SHP77 (cell line): ENCODE measurements around the gene PCSK2.
A peak's percentile ranks its signal among the peaks of the same experiment; 100 is the strongest.
"Not testable (repeated sequence)": the region's sequence is repeated elsewhere in the genome, so short reads cannot be mapped to it uniquely, and the experiment has no call there.

Experiments
- DNase-seq, 2 experiments: peaks; one replicate each; lab custom pipeline; 2025; lab: John Stamatoyannopoulos, UW

PCSK2 gene, protein sequence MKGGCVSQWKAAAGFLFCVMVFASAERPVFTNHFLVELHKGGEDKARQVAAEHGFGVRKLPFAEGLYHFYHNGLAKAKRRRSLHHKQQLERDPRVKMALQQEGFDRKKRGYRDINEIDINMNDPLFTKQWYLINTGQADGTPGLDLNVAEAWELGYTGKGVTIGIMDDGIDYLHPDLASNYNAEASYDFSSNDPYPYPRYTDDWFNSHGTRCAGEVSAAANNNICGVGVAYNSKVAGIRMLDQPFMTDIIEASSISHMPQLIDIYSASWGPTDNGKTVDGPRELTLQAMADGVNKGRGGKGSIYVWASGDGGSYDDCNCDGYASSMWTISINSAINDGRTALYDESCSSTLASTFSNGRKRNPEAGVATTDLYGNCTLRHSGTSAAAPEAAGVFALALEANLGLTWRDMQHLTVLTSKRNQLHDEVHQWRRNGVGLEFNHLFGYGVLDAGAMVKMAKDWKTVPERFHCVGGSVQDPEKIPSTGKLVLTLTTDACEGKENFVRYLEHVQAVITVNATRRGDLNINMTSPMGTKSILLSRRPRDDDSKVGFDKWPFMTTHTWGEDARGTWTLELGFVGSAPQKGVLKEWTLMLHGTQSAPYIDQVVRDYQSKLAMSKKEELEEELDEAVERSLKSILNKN

DNA sequence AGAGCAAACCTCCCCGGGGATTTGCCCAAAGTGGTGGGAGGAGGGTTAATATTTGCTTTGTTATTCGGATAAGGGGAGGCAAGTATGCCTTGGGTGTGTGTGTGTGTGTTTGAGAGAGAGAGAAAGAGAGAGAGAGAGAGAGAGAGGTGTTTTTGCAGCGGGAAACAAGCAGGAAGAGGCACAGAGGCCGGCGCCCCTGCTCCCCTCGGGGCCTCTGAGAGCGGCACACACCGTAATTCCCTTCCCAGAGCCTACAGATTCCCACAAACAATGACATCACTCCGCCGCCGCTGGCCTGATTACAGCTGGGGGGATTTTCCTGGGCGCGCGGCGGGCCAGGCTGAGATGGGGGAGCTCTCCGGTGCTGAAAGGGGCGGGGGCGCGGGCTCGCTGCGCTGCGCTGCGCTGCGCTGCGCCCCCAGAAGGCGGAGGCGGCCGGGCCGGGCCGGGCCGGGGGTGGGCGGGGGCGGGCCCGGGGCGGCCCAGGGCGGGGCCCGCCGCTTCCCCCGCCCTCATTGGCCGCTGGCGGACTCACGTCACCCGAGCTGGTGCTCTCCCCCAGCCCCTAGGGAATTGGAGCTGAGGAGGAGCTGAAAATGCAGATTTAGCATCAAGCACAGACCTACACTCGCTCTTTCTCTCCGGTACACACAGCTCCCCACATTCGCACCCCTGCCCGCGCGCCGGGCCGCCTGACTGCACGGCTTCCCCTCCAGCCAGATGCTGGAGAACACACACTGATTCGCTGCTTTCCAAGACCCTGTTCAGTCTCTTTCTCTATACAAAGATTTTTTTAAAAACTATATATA, at the start of gene PCSK2:
Gene PCSK2, plus strand, starts transcription at position 631 of the 809 bp plus-strand sequence. CDS start 266 bp downstream, outside the sequence.
- peak; percentile 99 for DNase-seq

DNA sequence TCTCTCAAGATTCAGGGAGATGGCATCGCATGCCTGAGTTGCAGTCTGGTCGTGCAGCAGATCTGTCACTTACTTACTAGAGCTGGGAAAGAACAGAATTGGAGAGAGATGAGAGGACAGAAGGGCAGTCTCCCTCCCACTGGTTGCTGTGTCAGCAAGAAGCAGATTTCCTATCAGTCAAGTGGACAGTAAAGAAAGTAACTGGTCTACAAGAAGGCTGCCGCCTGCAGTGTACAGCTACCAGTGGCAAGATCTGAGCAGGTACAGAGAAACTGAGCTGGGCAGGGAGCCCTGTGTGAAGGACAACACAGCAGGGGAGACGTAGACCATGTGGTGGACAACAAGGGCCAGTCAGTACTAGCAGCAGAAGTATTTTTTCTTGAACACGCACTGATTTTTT, 49.5 kb upstream of the PCSK2 start:
- no peak for DNase-seq

DNA sequence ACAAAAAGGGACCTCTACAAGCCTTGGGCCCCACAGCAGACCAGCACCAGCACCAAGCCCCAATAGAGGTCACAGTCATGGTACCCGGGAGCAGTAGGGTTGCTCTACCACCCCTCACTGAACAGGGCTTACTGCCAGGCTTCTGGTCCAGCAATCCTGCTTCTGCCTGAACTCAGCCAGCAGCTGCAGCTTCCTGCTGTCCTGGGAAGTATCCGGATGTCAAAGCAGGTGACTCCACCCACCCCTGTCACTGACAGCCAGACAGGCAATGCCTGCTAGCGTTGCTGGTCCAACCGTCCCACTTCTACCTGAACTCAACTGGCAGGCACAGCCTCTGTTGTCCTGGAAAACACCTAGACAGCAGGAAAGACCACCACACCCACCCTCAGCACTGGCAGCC, 47.0 kb upstream of the PCSK2 start:
- peak; percentile 84 to 93 for DNase-seq

DNA sequence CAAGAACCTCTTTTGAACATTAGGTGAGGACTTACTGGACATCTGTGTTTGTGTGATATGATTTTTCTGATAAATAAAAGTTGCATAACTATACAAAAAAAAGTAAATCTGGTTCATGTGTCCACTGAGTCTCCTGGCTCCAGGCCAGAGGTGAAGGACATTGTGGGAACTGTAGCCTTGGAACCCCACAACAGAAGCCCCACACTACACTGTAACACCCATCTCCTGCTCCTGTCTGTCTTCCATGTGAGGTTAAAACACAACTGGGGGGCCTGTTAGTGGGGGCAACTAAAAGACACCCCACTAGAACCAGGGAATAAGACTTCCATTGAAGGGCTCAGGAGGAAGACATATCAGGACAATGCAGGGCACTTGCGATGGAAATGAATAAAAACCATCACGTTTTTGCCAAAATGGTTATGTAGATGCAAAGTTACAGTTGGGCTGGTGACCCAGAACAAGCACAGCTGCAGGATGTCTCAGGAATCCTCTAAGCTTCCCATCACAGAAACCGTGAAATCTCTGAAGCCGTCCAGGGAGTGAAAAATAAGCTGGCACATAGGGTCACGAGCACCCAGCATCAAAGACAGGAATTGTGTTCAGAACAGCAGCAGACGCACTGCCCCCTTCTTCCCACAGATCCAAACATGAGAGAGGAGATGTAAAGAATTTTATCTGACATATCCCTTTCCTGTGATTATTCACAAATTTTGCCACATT, 36.7 kb upstream of the PCSK2 start:
- DNase-seq: no peak

DNA sequence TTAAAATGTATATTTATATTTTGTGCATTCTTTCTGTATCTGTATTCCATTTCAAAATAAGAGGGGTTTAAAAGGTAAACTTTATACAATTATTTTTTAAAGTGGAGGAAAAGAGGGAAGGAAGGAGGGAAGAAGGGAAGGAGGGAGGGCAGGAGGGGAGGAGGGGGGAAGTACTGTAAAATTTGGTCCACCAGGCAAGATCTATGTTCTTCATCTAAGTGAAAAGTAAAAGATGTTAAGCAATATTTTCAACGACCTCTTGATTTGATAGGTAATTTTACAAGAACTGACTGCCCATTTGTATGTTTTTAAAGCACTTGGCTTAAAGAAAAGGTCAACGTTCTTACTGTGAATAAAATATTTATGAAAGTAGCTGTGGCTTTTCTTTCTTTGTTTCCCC, 29.8 kb upstream of the PCSK2 start:
- DNase-seq: no peak

DNA sequence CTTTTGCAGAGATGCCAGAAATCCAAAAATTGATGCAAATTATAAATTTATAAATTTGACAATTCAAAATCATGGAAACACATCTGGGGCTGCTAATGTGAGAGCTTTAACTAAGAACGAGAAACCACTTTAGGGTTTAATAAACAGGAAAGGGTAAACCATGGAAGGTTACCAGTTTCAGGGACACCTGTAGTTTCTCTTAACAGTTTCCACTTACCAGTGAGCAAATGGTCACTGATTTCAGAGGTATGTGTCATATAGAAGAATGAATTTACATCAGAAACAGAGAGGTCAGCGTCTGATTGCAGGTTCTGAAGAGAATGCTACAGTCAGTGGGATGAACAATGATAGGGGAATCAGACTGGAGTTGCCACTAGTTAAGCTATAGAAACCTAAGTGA, 24.8 kb upstream of the PCSK2 start:
- DNase-seq: no peak

DNA sequence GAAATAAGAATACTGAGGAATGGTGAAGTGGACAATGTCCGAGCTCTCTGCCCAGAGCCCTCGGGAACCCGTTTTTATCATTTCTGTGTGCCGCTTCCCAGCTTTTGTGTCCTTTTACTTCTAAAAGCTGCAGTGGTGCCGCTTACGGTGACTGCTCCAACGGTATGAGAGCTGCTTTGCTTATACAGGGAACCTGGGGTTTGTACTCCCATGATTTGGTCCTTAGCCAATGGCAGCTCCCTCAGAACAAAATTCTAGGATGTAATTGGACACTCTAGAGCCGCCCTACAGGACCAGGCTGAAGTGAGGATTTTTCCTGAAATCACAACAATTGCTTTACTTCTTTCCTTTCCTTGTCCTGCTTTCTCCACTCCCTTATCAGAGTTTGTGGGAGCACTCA, 24.2 kb upstream of the PCSK2 start:
- no peak for DNase-seq

DNA sequence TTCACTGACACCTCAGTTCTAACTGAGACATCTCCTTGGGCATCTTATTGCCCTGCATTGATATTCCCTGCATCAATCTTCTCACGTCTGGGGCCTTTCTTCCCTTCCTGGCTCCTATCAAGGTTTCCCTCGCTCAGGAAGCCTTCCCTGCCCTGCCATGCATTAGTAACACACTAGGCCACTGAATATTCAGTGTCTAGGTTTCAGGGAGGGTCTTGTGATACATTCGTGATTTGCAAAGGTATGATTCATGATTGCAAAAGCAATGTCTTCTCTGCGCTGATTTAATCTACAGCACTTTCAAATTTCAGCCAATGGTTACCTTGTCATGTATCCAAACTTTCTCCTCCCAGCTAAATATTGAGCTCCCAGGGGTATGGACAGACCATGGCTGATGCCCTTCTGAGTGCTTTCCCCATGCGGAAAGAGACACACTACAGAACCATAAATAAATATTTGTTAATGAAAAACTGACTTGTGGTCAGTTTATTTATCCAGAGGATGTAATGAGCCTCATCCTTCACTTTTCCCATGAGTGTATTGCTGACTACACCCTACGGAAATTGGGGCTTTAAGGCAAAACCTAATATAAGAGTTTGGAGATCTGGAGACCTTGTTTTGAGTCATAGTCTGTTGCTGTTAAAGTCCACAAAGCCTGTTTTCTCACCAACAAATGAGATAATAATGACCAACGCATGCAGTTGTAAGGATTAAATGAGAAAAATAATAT, 21.6 kb upstream of the PCSK2 start:
- no peak for DNase-seq

DNA sequence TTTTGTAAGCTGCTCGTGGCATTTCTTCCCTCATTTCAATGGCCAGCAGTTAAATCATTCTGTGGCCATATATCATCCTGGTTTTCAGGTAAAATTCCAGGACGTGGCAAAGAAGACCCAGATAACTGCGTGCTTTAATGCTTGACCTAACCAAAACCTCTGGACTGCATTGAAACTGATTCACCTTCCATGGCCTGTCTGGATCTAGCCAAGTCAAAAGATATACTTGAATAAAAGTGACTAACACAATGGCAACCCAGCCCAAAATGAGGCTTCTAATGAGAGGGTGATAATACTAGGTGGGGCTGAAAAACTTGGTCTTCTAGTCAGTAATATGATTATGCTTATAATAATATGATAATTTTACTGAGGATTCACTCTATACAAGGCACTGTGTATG, 16.5 kb upstream of the PCSK2 start:
- DNase-seq: no peak

DNA sequence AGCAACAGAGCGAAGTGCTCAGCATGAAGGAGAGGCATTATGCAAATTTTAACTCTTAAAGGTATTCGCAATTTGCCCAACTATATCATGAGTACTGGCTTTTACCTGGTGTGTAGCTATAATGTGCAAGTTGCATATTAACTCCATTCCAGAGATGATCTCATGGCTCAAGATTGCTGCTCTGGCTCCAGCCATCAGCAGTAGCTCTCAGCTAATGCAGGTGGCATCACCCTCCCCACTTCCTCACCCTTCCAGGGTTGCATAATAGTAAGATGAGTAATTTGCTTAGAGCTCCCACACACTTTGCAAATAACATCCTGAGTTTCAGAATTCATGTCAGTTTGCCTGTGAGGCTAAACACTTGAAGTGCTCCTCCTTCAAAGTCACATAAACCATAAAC, 15.9 kb upstream of the PCSK2 start:
- no peak for DNase-seq

DNA sequence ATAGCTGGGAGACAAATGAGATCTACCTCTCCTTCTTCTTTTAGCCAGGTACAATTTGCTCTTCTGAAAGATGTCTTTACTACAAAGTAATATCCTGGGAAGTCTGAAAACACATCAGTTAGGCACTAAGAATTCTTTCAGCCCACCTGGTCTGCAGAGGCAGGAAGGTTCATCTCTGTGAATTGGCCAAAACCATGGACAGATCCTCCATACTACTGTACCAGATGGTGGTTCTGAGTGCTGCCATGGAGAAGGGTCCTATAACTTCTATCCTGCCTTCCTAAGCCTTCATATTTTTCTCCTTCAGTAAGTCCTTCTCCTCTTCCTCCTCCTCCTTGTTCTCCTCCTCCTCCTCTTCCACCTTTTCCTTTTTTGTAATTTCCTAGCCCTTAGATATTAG, 11.7 kb upstream of the PCSK2 start:
- no peak for DNase-seq

DNA sequence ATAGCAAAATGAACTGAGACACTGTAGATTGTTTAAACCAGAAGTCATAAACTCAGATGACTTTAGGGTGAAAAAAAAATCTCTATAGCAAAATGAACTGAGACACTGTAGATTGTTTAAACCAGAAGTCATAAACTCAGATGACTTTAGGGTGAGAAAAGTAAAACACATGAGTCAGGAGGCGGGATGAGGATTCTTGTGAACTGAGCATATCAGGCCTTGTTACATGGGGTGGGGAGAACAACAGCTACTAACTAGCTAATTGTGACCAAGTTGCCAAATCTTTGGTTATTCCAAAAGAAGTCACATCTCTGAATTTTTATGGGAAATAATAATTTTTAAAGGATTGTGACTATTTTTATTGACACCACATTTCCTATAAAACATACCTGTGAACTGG, 7.0 kb upstream of the PCSK2 start:
- DNase-seq: not testable (repeated sequence)

DNA sequence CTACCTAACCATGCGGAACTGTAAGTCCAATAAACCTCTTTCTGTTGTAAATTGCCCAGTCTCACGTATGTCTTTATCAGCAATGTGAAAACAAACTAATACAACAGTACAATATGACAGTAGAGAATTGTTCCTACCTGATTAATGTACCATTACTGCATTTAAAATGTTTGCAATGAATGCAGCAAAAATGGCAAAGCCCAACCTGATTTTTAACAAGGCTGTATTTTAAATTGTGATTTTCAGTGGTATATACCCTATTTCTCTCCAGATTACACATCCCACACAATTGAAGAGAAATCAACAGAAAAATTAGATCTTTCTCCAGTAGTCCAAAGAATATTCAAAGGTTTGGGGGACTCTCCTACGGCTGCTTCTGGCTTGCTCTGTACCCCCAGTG, 3.3 kb upstream of the PCSK2 start:
- no peak for DNase-seq

DNA sequence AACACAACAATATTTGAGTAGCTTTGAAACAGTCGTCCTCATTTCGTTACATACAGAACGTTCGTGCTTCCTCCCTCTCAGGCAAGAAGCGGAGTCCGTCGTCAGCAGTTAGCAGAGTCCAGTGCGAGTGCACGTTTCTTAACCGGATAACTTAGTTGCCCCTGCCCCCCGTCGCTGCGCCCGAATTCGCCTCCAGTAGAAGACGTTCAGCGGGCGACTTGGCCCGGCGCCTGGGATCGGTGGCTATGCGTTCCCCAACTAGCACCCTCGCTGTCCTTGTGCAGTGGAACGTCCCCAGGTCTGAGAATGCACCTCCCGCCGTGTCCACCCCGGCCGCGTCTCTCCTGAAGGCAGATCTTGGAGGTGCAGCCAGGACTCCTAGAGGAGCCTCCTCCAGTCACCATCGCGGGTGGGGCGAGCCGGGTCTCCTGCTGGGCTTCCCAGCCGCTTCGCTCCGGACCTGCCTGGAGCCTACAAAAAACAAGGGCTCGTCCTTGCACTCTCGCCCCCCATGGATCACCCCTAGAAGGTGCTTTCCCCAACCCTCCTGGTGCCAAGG, 910 bp upstream of the PCSK2 start:
- DNase-seq: peak; percentile 59 to 65

DNA sequence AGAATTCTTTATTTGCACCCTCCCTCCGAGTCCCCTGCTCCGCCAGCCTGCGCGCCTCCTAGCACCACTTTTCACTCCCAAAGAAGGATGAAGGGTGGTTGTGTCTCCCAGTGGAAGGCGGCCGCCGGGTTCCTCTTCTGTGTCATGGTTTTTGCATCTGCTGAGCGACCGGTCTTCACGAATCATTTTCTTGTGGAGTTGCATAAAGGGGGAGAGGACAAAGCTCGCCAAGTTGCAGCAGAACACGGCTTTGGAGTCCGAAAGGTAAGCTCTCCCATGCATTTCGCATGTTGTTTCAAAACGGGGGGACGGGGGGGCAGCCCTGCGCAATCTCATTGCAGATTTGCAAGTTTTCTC, 357 bp downstream of the PCSK2 start:
- DNase-seq: no peak

DNA sequence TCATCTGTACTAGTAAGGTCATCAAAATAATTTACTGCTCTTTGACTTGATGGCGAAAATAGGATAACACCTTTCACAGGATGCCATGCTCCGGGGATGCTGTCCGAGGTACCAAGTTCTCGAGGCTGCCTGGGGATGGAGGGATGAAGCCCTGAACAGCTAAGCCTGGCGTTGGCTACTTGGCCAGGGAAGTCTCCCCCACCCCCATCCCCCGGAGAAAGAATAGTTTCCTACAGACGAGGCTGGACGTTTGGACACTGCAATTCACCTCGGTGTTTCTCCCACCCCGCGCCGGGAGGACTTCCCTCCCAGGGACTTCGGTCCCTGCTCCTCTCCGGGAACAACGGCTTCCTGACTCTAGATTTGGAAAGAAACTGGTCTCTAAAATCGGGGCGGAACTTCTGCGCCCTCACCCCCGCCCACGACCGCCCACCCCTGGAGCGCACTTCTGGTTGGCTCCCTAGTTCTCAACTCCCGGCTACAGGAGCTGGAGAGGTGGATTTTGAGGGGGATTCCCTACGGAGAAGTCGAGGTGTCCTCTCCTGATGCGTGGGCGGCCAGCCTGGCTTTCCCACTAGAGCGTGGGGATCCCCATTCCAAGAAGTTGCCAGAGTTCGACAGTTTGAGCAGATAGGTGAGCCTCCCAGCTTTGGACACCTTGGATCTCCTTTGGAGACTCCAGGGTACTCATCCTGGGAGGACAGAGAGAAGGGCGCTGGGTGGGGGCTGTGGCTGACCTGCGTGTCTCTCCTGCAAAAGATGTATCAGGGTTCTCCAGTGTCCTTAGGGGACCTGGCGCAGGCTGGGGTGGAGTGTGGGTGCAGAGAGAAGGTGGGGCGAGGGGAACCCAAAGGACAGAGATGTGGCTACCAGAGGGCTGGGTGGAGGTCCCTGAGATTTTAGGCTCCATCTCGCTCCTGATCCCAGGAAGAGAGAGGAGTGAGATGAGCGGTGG, 1.1 kb downstream of the PCSK2 start:
- peak; percentile 37 to 56 for DNase-seq

DNA sequence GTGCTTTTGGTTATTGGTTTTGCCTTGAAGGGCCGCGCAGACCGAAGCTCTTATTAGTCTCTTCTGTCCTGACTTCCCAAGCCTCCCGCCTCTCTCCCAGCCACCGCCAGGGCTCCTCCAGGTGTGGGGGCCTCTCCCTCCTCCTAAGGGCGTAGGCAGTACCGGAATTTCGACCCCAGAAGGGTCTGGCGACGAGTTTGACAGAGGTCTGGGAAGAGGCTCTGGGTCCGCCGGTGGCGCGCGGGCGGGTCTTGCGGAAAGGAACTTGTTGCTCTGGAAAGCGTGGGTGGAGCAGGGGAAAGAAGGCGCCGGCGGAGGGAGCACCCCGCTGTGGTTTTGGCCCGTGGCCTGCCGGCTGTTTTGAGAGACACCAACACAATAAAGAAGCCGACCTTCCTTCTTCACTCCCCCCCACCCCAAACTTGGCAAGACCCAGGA, 1.8 kb downstream of the PCSK2 start:
- DNase-seq: peak; percentile 51 to 72

DNA sequence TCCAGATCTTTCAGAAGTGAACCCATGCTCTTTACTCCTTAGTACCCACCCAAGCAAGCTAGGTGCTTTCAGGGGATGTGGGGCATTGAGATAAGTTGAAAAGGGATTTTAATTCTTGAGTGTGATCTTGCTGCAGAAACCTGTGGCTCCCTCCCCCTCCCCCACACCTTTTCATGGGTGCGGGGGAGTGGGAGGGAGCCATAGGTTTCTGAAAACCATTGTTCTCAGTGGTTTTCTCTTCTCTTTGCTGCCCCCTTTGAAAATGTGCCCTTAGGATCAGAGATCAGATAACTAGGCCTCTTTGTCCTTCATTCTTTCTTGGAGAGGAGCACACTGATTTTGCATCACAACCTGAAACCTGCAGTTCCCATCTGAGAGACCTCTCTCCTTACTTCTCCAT, 2.4 kb downstream of the PCSK2 start:
- DNase-seq: no peak

DNA sequence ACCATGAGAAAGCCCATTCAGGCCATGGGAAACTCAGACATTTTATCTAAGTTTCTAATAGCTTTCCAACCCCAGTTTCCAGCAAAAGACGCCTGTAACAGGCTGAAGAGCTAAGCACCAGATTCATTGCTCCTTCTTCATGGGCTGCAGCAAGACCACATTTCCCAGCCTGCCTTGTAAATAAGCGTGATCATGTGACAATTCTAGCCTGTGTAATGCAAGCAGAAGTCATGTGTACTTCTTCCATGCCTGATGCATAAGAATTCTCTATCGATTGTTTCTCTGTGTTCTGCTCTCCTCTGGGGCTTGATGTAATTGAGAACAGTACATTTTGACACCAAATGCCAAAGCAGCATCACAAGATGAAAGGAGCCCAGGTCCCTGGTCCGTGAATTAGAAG, 6.8 kb downstream of the PCSK2 start:
- no peak for DNase-seq

DNA sequence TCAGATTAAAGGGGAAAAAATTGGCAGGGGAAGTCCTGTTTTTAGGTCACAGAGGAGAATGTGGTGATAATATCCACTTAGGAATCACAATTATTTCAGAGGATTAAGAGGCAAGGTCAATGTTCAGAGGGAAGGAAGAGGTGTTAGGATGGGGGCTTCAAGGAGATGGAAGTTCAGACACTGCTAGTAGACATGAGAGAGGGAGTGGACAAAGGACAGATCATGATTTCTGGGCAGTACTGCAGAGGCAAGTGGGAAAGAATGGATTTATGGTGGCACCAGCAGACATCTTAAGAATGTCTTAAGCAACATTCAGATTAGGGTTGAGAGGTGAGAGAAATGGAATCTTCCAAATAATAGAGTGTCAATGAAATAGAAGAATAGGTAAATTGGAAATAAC, 9.9 kb downstream of the PCSK2 start:
- DNase-seq: no peak
